IMR-90 (cell line): ENCODE results near the gene ITIH4. TPM values are rescaled to one million over a fixed set of nuclear protein-coding genes. Genes with fewer than 3 reads are reported as not detected.

ENCODE experiments used
- ATAC-seq: fragments of 200-7000 bp; cut with Tn5 transposase; 2 replicates; pipeline ENCODE4 v1.9.1; 2020; ENCODE audit warnings: low read depth, mild to moderate bottlenecking, moderate library complexity
- BruUV-seq: library from RNA; stranded (reverse); fragments of 400-500 nt; replicated peaks from 2 replicates; lab custom pipeline; 2021; lab: Mats Ljungman, UMichigan
- CTCF ChIA-PET: fragments of 300-600 bp; formaldehyde crosslinking; extraction: SDS; loops from one replicate; lab custom pipeline; 2021; ENCODE audit warnings: antibody characterized with exemption; lab: Yijun Ruan, JAX
- POLR2A ChIA-PET: fragments of 300-600 bp; sonication (Branson Sonifier 250); formaldehyde crosslinking; loops from one replicate; lab custom pipeline; 2022; ENCODE audit warnings: antibody characterized with exemption; ENCODE audit not compliant: unreplicated experiment; lab: Charles Lee
- DNase-seq: peaks from one replicate; pipeline ENCODE4 v3.0.0; 2013
- H2AFZ ChIP-seq: replicated peaks from 2 replicates; pipeline ENCODE3; 2013; ENCODE audit warnings: low read length, mild to moderate bottlenecking; ENCODE audit not compliant: poor library complexity
- H2AK5ac ChIP-seq: 2 replicates; pipeline ENCODE4 v1.6.1; 2013; ENCODE audit warnings: low read depth, low read length, inconsistent platforms
- H2AK9ac ChIP-seq: replicated peaks from 2 replicates; pipeline ENCODE3; 2013; ENCODE audit warnings: mild to moderate bottlenecking, low read depth, low read length, moderate library complexity; ENCODE audit not compliant: poor library complexity
- H2BK120ac ChIP-seq: 2 replicates; pipeline ENCODE4 v1.6.1; 2013; ENCODE audit warnings: low read depth, low read length, inconsistent platforms
- H2BK15ac ChIP-seq: 3 replicates; pipeline ENCODE4 v1.6.1; 2013; ENCODE audit warnings: low read depth, low read length, inconsistent platforms
- H2BK20ac ChIP-seq: 2 replicates; pipeline ENCODE4 v1.6.1; 2013; ENCODE audit warnings: low read depth, mild to moderate bottlenecking, inconsistent platforms, low read length, moderate library complexity
- H2BK5ac ChIP-seq: 2 replicates; pipeline ENCODE4 v1.6.1; 2013; ENCODE audit warnings: mild to moderate bottlenecking, low read depth, low read length, inconsistent platforms; ENCODE audit not compliant: poor library complexity, severe bottlenecking
- H3K14ac ChIP-seq: replicated peaks from 2 replicates; pipeline ENCODE4 v1.6.1; 2013; ENCODE audit warnings: low read depth, low read length, inconsistent platforms
- H3K18ac ChIP-seq: 2 replicates; pipeline ENCODE4 v1.6.1; 2013; ENCODE audit warnings: low read depth, low read length, control low read depth
- H3K23ac ChIP-seq: 2 replicates; pipeline ENCODE4 v1.6.1; 2013; ENCODE audit warnings: low read depth, low read length, inconsistent platforms
- H3K27ac ChIP-seq: 2 replicates; pipeline ENCODE4 v1.5.1; 2013; ENCODE audit warnings: mild to moderate bottlenecking, control low read depth, low read length; ENCODE audit not compliant: insufficient read depth
- H3K27me3 ChIP-seq: 2 replicates; pipeline ENCODE4 v1.6.1; 2013; ENCODE audit warnings: low read length; ENCODE audit not compliant: control insufficient read depth, insufficient read depth
- H3K36me3 ChIP-seq: 2 replicates; pipeline ENCODE4 v1.6.1; 2013; ENCODE audit warnings: low read length, mixed read lengths; ENCODE audit not compliant: control insufficient read depth, insufficient read depth
- H3K4ac ChIP-seq: 2 replicates; pipeline ENCODE4 v1.6.1; 2013; ENCODE audit warnings: low read depth, low read length, inconsistent platforms
- H3K4me1 ChIP-seq: 2 replicates; pipeline ENCODE4 v1.6.1; 2013; ENCODE audit warnings: low read length, mixed read lengths; ENCODE audit not compliant: control insufficient read depth, insufficient read depth
- H3K4me2 ChIP-seq: 2 replicates; pipeline ENCODE4 v1.6.1; 2013; ENCODE audit warnings: low read depth, mild to moderate bottlenecking, control low read depth, low read length, moderate library complexity
- H3K4me3 ChIP-seq: 2 replicates; pipeline ENCODE4 v1.5.1; 2013; ENCODE audit warnings: low read depth, mild to moderate bottlenecking, control low read depth, low read length, moderate library complexity; ENCODE audit not compliant: insufficient read depth
- H3K56ac ChIP-seq: 2 replicates; pipeline ENCODE4 v1.6.1; 2013; ENCODE audit warnings: low read length, inconsistent platforms; ENCODE audit not compliant: insufficient read depth; ENCODE audit errors: extremely low read depth
- H3K79me1 ChIP-seq, 2 experiments: 2 replicates each; pipeline ENCODE4 v1.6.1; 2013; ENCODE audit warnings: low read length in 2 of 2, inconsistent platforms in 1 of 2, low read depth in 1 of 2
- H3K9ac ChIP-seq: 2 replicates; pipeline ENCODE4 v1.6.1; 2013; ENCODE audit warnings: low read depth, low read length, control low read depth
- H3K9me1 ChIP-seq: 2 replicates; pipeline ENCODE4 v1.6.1; 2013; ENCODE audit warnings: low read length, inconsistent platforms; ENCODE audit not compliant: insufficient read depth
- H3K9me3 ChIP-seq: 2 replicates; pipeline ENCODE4 v1.6.1; 2013; ENCODE audit warnings: low read length; ENCODE audit not compliant: control insufficient read depth, insufficient read depth
- H4K20me1 ChIP-seq: 2 replicates; pipeline ENCODE4 v1.6.1; 2013; ENCODE audit warnings: low read length, inconsistent platforms; ENCODE audit not compliant: insufficient read depth
- H4K5ac ChIP-seq: 2 replicates; pipeline ENCODE4 v1.6.1; 2013; ENCODE audit warnings: mild to moderate bottlenecking, low read depth, low read length, control low read depth
- H4K8ac ChIP-seq, 2 experiments: 2 replicates each; pipeline ENCODE4 v1.6.1; 2013; ENCODE audit warnings: low read depth in 2 of 2, low read length in 2 of 2, control low read depth in 1 of 2, inconsistent platforms in 1 of 2
- H4K91ac ChIP-seq: 2 replicates; pipeline ENCODE4 v1.6.1; 2013; ENCODE audit warnings: low read depth, low read length, inconsistent platforms; ENCODE audit not compliant: insufficient read depth
- FOS ChIP-seq: fragments of 150-350 bp; IDR thresholded peaks from 2 replicates; pipeline ENCODE4 v1.6.1; 2016; ENCODE audit warnings: low read depth, low read length
- MAFK ChIP-seq: IDR thresholded peaks from 2 replicates; pipeline ENCODE4 v1.6.1; 2012; ENCODE audit warnings: low read depth, low read length, improper control_type of control experiment
- RAD21 ChIP-seq: IDR thresholded peaks from 2 replicates; pipeline ENCODE4 v1.6.1; 2012; ENCODE audit warnings: low read length, improper control_type of control experiment
- WGBS, 2 experiments: methylation state at CpG; one replicate each; pipeline versions ENCODE4 v1.1.5 to v1.1.7; 2013; ENCODE audit warnings: missing lambda C conversion rate in 2 of 2; ENCODE audit not compliant: insufficient read length in 1 of 2; ENCODE audit errors: extremely low coverage in 2 of 2; 5-methylcytosine and 5-hydroxymethylcytosine counted together
- dilution Hi-C: fragments of 300-500 bp; cut with HindIII; formaldehyde crosslinking; loops from one replicate; pipeline ENCODE4 v1.14.3; 2018; ENCODE audit warnings: low sequenced_read_pairs; ENCODE audit not compliant: unreplicated experiment
- in situ Hi-C: fragments of 300-500 bp; cut with MboI; formaldehyde crosslinking; loops from 3 replicates; pipeline ENCODE4 v1.14.3; 2019; ENCODE audit warnings: low sequenced_read_pairs, inconsistent platforms, mixed read lengths
- intact Hi-C: fragments of 100-400 bp; cut with micrococcal nuclease; formaldehyde crosslinking; loops from 2 replicates; pipeline ENCODE4 v1.10.0; 2022
- polyA plus RNA-seq, 3 experiments: library from polyadenylated mRNA; depleted of rRNA; stranded (reverse); fragments of >200 nt; gene quantifications; 2 replicates each; pipeline ENCODE4 v1.2.3, GENCODE V29; 2012; ENCODE audit warnings: low replicate concordance in 1 of 3
- total RNA-seq: library from RNA; depleted of rRNA; stranded (reverse); fragments of >200 nt; gene quantifications from 2 replicates; pipeline ENCODE4 v1.2.3, GENCODE V29; 2012
- TF ChIP-seq, protein P1 (sequence below): fragments of 150-350 bp; IDR thresholded peaks from 2 replicates; pipeline ENCODE4 v1.6.1; 2017; ENCODE audit warnings: mild to moderate bottlenecking, antibody characterized with exemption, low read length, low read depth

ITIH4 gene
- total and polyA plus RNA-seq, 2 of the 4 experiments (the other 2 are of a cell fraction) = 0.26 to 0.36 TPM

- no peaks in the 10 kb centered on the region for H3K9me3 ChIP-seq
- H2BK15ac ChIP-seq = no peak overlapping the region
- peaks cover 6% of the 10 kb centered on the region; the same call in 1 of the 2 replicates for H3K9me1 ChIP-seq
- H3K4ac ChIP-seq = no peak overlapping the region
- H3K4me2 ChIP-seq = no peak overlapping the region
- H2BK20ac ChIP-seq = no peak overlapping the region
- ChIA-PET CTCF (no interaction called here), POLR2A (no interaction called here)
- BruUV-seq = no TSS peak
- no peak overlapping the region for H3K27ac ChIP-seq
- peaks cover 3% of the 10 kb centered on the region; the same call in 1 of the 2 replicates for H3K36me3 ChIP-seq
- no peak overlapping the region for H3K56ac ChIP-seq
- TF ChIP-seq, protein P1, sequence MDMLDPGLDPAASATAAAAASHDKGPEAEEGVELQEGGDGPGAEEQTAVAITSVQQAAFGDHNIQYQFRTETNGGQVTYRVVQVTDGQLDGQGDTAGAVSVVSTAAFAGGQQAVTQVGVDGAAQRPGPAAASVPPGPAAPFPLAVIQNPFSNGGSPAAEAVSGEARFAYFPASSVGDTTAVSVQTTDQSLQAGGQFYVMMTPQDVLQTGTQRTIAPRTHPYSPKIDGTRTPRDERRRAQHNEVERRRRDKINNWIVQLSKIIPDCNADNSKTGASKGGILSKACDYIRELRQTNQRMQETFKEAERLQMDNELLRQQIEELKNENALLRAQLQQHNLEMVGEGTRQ = no peak
- TF ChIP-seq FOS (no peak), MAFK (no peak), RAD21 (no peak)
- H2BK5ac ChIP-seq = no peak overlapping the region
- H3K27me3 ChIP-seq = no peaks in the 10 kb centered on the region
- no peak overlapping the region for H2AK9ac ChIP-seq
- H4K8ac ChIP-seq = no peak overlapping the region
- DNase-seq = no peak
- no peak overlapping the region for H2AFZ ChIP-seq
- no peak overlapping the region for H3K18ac ChIP-seq
- 100% methylated on average over 1 of the region's 5 CpGs; no CpG with 5 or more reads in 1 of the 2 experiments for WGBS, 2 experiments
- no peaks in the 10 kb centered on the region for H4K20me1 ChIP-seq
- intact Hi-C loops (no loop called here), dilution Hi-C loops (no loop called here), in situ Hi-C loops (no loop called here)
- H4K5ac ChIP-seq = no peak overlapping the region
- no peak overlapping the region for H4K91ac ChIP-seq
- H2BK120ac ChIP-seq = no peak overlapping the region
- peaks cover 13 to 53% of the 10 kb centered on the region in 2 experiments; a peak in 3 of 4 replicates for H3K79me1 ChIP-seq
- H3K14ac ChIP-seq = no peak overlapping the region
- ATAC-seq = no peak
- H3K4me1 ChIP-seq = peaks cover 7% of the 10 kb centered on the region
- H3K9ac ChIP-seq = no peak overlapping the region
- no peak overlapping the region for H2AK5ac ChIP-seq
- H3K4me3 ChIP-seq = no peak overlapping the region
- no peak overlapping the region for H3K23ac ChIP-seq
These were observed 49.6 kb upstream of the ITIH4 start for GRCh38 chr3:52880047-52880446.
